Endodermal cell (in vitro differentiated cells): ENCODE data around the gene POC1A. TPM values are rescaled to one million over a fixed set of nuclear protein-coding genes. Genes with fewer than 3 reads are reported as not detected.

ENCODE experiments used
- DNase-seq: peaks from one replicate; pipeline ENCODE4 v3.0.0-alpha.2; 2017
- H3K27ac ChIP-seq: 2 replicates; pipeline ENCODE4 v1.5.1; 2013; ENCODE audit warnings: mild to moderate bottlenecking, low read depth, low read length, moderate library complexity
- H3K27me3 ChIP-seq: 2 replicates; pipeline ENCODE4 v1.6.1; 2013; ENCODE audit warnings: mild to moderate bottlenecking, low read length, moderate library complexity; ENCODE audit not compliant: insufficient read depth, control insufficient read depth, poor library complexity, severe bottlenecking
- H3K36me3 ChIP-seq: 2 replicates; pipeline ENCODE4 v1.7.0; 2013; ENCODE audit warnings: mild to moderate bottlenecking, low read length, moderate library complexity; ENCODE audit not compliant: control insufficient read depth, insufficient read depth
- H3K4me1 ChIP-seq: one replicate; pipeline ENCODE4 v1.7.0; 2013; ENCODE audit warnings: low read length; ENCODE audit not compliant: control insufficient read depth, insufficient read depth
- H3K4me3 ChIP-seq: 2 replicates; pipeline ENCODE4 v1.5.1; 2013; ENCODE audit warnings: mild to moderate bottlenecking, low read length, moderate library complexity
- H3K9ac ChIP-seq: 2 replicates; pipeline ENCODE4 v1.6.1; 2013; ENCODE audit warnings: mild to moderate bottlenecking, low read length, moderate library complexity; ENCODE audit not compliant: poor library complexity, severe bottlenecking; ENCODE audit errors: extremely low read depth
- H3K9me3 ChIP-seq: 2 replicates; pipeline ENCODE4 v1.6.1; 2013; ENCODE audit warnings: mild to moderate bottlenecking, low read length, moderate library complexity; ENCODE audit not compliant: control insufficient read depth
- H3K27ac Mint-ChIP-seq: 2 replicates; pipeline ENCODE4 v1.8.0; 2020; ENCODE audit warnings: mixed read lengths
- H3K27me3 Mint-ChIP-seq: 2 replicates; pipeline ENCODE4 v1.8.0; 2021; ENCODE audit warnings: mild to moderate bottlenecking, mixed read lengths; ENCODE audit not compliant: insufficient read depth
- H3K36me3 Mint-ChIP-seq: 2 replicates; pipeline ENCODE4 v1.8.0; 2020; ENCODE audit warnings: low read depth, mixed read lengths
- H3K4me1 Mint-ChIP-seq: 2 replicates; pipeline ENCODE4 v1.8.0; 2020; ENCODE audit warnings: mixed read lengths
- H3K4me3 Mint-ChIP-seq: 2 replicates; pipeline ENCODE4 v1.8.0; 2020; ENCODE audit warnings: mild to moderate bottlenecking, moderate library complexity, mixed read lengths
- H3K9me3 Mint-ChIP-seq: 2 replicates; pipeline ENCODE4 v1.8.0; 2020; ENCODE audit warnings: mild to moderate bottlenecking, mixed read lengths
- CTCF ChIP-seq: fragments of 200-600 bp; sonication (generic); conservative IDR thresholded peaks from 2 replicates; pipeline ENCODE4 v1.5.0; 2021; ENCODE audit warnings: antibody characterized with exemption, mild to moderate bottlenecking
- WGBS, 2 experiments: methylation state at CpG; one replicate each; pipeline versions ENCODE4 v1.1.5 to v1.1.7; 2013; ENCODE audit warnings: missing lambda C conversion rate in 2 of 2, mixed read lengths in 1 of 2; ENCODE audit not compliant: insufficient coverage in 1 of 2, insufficient read length in 1 of 2; 5-methylcytosine and 5-hydroxymethylcytosine counted together
- total RNA-seq, 2 donors: library from RNA; stranded (reverse); fragmentation: NEBNext Ultra II Directional in 1 of 2; extraction: Animal tissue kit (Norgen Biotek cat#: 25700) in 1 of 2; gene quantifications; 2 replicates in 1 of 2; 3 replicates in 1 of 2; pipeline ENCODE4 v1.2.1, GENCODE V29; 2021

The POC1A gene
- total RNA-seq, 2 donors from 2014 or later = 19.7 to 24.0 TPM

GRCh38 chr3:52052831-52053306 is 101.4 kb downstream of the POC1A start:
- Mint-ChIP-seq H3K36me3 (peaks cover 19% of the 10 kb centered on the region), H3K9me3 (no peaks in the 10 kb centered on the region), H3K27ac (peak overlapping the region; percentile 81), H3K4me1 (peaks cover 19% of the 10 kb centered on the region), H3K4me3 (peak overlapping the region; percentile 23), H3K27me3 (no peaks in the 10 kb centered on the region)
- TF ChIP-seq CTCF = peak; percentile 58
- peak; percentile 94 for DNase-seq
- Histone ChIP-seq H3K9ac (no peak overlapping the region), H3K36me3 (peaks cover 27% of the 10 kb centered on the region), H3K27ac (no peak overlapping the region), H3K27me3 (no peaks in the 10 kb centered on the region), H3K9me3 (no peaks in the 10 kb centered on the region), H3K4me3 (no peak overlapping the region), H3K4me1 (peaks cover 3% of the 10 kb centered on the region)
- 38 to 50% methylated on average over 8 to 10 of the region's 10 CpGs for WGBS, 2 experiments

GRCh38 chr3:52051444-52051843 is 102.8 kb downstream of the POC1A start:
- H3K27ac Mint-ChIP-seq = no peak overlapping the region

GRCh38 chr3:52050571-52050970 is 103.7 kb downstream of the POC1A start:
- Mint-ChIP-seq H3K27me3 (no peaks in the 10 kb centered on the region), H3K4me3 (no peak overlapping the region), H3K4me1 (peaks cover 17% of the 10 kb centered on the region), H3K27ac (no peak overlapping the region), H3K36me3 (peaks cover 19% of the 10 kb centered on the region), H3K9me3 (no peaks in the 10 kb centered on the region)
- H3K4me1 ChIP-seq = peaks cover 3% of the 10 kb centered on the region
- DNase-seq = no peak
- peaks cover 27% of the 10 kb centered on the region for H3K36me3 ChIP-seq
- H3K27ac ChIP-seq = no peak overlapping the region
- H3K9ac ChIP-seq = no peak overlapping the region
- WGBS, 2 experiments = 94 to 97% methylated on average over 14 to 21 of the region's 21 CpGs
- no peaks in the 10 kb centered on the region for H3K27me3 ChIP-seq
- no peak for TF ChIP-seq CTCF
- H3K4me3 ChIP-seq = no peak overlapping the region
- no peaks in the 10 kb centered on the region for H3K9me3 ChIP-seq

More at GRCh38 chr3:52051444-52051843, 102.8 kb downstream of the POC1A start:
- Histone ChIP-seq H3K9me3 (no peaks in the 10 kb centered on the region), H3K9ac (no peak overlapping the region), H3K36me3 (peaks cover 27% of the 10 kb centered on the region), H3K4me3 (no peak overlapping the region), H3K27ac (no peak overlapping the region), H3K4me1 (peaks cover 3% of the 10 kb centered on the region), H3K27me3 (no peaks in the 10 kb centered on the region)
- Mint-ChIP-seq H3K27me3 (no peaks in the 10 kb centered on the region), H3K4me1 (peaks cover 17% of the 10 kb centered on the region), H3K36me3 (peaks cover 19% of the 10 kb centered on the region), H3K4me3 (no peak overlapping the region), H3K9me3 (no peaks in the 10 kb centered on the region)
- 93 to 94% methylated on average over 5 to 8 of the region's 8 CpGs for WGBS, 2 experiments
- no peak for DNase-seq
- TF ChIP-seq CTCF = no peak
